ENCODE data around the gene NEMF. TPM values are rescaled to one million over a fixed set of nuclear protein-coding genes. Genes with fewer than 3 reads are reported as not detected.
A peak's percentile ranks its signal among the peaks of the same experiment; 100 is the strongest.
"Not testable (repeated sequence)": the region's sequence is repeated elsewhere in the genome, so short reads cannot be mapped to it uniquely, and the experiment has no call there.

NEMF gene
- polyA plus RNA-seq, 3 donors: 77.5 to 92.8 (median 79.2) TPM

DNA sequence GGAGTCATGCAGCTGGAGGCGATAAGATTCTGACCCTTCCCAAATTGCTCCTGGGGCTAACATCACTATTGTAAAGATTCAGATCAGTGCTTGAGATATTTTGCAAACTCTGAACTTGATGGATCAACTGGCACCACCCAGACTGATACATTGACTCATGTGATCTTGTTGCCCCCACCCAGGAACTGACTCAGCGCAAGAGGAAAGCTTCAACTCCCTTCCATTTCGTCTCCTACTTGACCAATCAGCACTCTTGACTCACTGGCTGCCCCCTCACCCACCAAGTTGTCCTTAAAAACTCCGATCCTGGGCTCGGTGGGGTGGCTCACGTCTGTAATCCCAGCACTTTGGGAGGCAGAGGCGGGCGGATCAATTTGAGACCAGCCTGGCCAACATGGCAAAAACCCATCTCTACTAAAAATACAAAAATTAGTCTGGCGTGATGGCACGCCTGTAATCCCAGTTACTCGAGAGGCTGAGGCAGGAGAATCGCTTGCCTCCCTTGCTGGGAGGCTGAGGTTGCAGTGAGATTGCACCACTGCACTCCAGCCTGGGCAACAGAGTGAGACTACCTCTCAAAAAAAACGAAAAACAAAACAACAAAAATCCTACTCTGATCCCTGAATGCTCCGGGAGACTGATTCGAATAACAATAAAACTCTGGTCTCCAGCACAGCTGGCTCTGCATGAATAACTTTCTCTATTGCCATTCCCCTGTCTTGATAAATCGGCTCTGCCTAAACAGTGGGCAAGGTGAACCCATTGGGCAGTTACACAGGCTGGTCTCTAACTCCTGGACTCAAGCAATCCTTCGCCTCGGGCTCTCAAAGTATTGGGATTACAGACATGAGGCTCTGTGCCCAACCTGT lies 30.5 kb upstream of the NEMF start:
- DNase-seq: no peak

DNA sequence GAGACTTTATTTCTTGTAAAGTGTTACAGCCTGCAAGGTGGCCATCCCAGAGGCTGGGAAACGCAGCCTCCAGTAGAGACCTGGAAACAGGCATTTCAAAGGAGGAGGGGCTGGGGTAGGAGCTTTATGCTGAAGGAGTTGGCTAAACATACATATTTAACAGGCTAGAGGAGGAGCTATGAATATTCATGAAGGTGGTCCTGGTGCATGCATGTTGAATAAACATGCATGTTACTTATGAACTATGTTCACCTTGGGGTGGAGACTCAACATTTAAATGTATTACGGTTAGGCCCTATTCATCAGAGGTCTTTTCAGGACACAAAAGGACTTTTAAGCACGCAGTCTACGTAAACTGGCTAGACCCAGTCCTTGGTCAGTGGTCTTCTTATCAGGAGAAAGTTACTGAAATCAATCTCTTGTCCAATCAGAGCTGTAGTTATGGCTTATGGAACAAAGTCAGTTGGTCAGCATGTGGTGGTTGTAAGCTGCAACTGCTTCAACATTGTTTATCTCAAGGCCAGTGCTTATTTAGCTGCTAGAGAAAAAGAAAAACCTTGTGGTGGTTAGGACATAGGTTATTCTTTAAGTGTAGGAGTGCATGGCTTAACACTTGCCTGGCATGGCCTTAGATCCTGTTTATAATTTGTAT lies 28.9 kb upstream of the NEMF start:
- no peak for DNase-seq

DNA sequence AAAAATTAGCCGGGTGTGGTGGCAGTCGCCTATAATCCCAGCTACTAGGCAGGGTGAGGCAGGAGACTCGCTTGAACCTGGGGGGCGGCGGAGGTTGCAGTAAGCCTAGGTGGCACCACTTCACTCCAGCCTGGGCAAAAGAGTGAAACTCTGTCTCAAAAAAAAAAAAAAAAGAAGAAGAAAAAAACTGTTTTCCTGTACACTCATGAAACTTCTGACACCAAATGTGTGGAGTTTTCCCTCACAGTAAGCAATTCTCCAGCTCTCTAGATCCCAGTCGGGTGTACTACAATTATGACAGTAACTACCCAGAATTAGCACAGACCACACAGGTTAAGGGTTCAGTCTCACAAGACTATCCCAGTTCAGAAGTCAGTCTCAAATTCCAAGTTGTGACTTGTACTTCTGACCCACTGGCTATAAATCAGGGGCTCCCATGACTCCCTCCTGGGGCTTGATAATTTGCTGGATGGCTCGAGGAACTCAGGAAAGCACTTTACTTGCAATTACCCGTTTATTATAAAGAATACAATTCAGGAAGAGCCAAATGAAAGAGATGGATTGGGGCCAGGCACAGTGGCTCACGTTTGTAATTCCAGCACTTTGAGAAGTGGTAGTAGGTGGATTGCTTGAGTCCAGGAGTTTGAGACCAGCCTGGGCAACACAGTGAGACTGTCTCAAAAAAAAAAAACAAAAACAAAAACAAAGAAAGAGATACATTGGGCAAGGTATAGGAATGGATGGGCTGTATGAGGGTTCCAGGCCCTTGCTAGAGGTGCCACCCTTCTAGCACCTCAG lies 27.9 kb upstream of the NEMF start:
- DNase-seq: peak; percentile 54

- no peak for DNase-seq
Measured at GRCh38 chr14:49879646-49880204, 27.1 kb upstream of the NEMF start.

DNA sequence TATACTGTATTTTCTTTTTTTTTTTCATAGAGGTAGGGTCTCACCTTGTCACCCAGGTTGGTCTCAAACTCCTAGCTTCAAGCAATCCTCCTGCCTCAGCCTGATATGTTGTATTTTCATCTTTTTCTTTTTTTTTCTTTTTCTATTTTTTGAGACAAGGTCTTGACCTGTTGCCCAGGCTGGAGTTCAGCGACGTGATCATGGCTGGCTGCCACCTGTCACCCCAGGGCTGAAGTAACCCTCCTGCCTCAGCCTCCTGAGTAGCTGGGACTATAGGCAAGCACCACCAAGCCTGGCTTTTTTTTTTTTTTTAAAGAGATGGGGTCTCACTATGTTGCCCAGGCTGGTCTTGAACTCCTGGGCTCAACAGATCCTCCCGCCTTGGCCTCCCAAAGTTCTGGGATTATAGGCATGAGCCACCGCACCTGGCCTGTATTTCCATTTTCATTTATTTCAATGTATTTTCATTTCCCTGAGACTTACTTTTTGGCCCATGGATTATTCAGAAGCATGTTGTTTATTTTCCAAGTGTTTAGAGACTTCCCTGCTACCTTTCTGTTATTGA lies 24.1 kb upstream of the NEMF start:
- no peak for DNase-seq

DNA sequence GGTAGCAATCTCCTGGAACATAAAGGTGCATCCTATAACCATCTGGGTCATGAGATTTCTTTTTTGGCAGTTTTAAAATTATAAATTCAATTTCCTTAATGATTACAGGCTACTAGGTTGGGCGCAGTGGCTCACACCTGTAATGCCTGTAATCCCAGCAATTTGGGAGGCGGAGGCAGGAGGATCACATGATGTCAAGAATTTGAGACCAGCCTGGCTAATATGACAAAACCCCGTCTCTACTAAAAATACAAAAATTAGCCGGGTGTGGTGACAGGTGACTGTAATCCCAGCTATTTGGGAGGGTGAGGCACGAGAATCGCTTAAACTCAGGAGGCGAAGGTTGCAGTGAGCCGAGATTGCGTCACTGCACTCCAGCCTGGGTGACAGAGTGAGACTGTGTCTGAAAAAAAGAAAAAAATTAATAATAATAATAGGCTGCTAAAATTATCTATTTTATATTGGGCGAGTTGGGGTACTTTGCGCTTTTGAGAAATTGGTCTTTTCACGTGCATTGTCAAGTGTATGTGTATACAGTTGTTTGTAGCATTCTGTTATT lies 23.1 kb upstream of the NEMF start:
- DNase-seq: no peak

DNA sequence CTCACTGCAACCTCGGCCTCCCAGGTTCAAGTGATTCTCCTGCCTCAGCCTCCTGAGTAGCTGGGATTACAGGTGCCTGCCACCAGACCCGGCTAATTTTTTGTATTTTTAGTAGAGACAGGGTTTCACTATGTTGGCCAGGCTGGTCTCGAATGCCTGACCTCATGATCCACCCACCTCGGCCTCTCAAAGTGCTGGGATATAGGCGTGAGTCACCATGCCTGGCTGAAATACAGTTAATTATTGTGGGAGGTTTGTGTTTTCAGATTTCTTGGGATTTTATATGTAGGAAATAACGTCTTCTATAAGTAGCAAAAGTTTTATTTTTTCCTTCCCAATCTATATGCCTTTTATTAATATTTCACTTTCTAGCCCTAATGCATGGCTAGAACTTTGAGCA lies 21.0 kb upstream of the NEMF start:
- DNase-seq: not testable (repeated sequence)

GRCh38 chr14:49870908-49871307 lies 18.3 kb upstream of the NEMF start:
- no peak for DNase-seq

GRCh38 chr14:49868720-49869114 lies 16.1 kb upstream of the NEMF start:
- no peak for DNase-seq

GRCh38 chr14:49867831-49868719 lies 15.5 kb upstream of the NEMF start:
- DNase-seq: peak; percentile 90

DNA sequence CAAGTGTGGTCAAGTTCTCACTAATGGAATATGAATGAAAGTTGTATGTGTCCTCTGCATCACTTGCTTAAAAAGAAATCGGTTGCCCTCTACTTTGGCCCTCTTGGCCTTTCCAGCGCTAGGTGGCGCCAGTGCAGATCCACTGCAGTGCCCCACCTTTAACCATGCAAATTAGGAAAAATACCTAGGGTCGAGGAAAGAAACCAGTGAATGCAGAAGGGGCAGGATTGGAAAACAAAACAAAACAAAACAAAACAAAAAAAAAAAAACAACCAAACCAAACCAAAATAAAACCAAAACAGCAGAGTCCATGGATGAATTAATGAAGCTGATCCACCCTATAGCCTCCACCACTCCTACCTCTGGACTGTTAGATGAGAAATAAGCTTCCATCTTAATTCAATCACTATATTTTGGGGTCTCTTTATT lies 12.9 kb upstream of the NEMF start:
- DNase-seq: no peak

GRCh38 chr14:49863487-49864281 lies 11.1 kb upstream of the NEMF start:
- no peak for DNase-seq

DNA sequence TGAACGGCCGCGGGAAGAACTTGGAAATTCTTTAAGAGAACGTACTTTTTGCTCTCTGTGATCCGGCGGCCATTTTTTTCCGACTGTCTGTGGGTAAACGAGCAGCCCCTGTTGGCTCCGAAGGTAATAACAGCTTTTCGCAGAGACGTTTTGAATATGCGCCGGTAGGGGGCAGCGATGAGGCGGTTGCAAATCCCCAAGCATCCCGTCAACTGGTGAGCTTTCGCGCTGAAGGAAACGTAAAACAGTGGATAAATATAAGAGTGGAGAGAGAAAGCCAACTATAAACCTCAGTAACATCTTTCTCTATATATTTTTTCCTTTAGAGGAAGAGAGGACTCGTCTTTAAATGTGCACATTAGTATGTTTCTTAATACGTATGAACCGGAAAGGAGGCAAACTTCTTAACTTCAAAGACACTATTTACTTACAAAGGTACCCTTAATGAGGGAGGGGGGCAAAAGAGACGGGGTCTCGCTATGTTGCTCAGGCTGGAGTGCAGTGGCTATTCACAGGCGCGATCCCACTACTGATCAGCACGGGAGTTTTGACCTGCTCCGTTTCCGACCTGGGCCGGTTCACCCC lies 9.6 kb upstream of the NEMF start:
- peak; percentile 89 for DNase-seq

DNA sequence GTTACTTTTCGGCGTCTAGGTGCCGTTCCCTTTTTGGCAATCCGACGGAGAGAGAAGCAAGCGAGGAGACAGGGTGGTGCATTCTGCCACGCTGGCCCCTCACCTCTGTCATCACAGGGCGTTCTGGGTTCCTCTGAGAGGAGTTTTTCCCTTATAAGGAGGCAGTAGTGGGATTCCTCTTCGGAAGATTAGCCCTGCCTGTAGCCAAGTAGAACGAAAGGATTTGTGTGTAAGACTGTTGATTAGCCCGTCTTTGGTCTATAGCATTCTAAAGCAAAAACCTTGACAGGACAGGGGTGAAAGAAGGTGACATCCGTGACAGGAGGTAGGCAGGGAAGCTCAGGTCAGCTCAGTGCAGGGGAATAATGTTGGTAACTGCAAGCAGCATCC lies 9.1 kb upstream of the NEMF start:
- DNase-seq: peak; percentile 69

GRCh38 chr14:49860988-49861698 lies 8.6 kb upstream of the NEMF start:
- DNase-seq: no peak

GRCh38 chr14:49858383-49858782 lies 5.8 kb upstream of the NEMF start:
- DNase-seq: no peak

DNA sequence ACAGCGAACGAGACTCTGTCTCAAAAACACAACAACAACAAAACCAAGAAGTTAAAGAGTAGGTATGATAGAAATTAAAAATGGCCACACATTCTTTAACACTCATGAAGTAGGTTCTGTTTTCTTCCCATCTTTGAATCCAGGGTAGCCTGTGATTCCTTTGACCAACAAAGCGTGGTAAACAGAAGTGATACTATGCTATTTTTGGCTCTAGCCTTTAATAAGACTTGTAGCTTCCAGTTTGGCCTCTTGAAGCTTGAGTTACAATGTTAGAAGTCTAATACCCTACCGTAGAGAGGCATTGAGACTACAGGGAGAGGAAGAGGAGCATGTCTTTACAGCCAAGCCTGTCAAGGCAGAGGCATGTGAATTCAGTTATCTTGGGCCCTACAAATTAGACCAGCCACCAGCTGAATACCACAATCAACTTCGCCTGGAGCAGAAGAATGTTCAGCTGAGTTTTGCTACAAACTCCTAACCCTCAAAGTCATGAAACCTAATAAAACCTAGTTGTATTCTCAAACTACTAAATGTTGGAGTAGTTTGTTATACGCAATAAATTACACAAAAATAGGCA lies 4.9 kb upstream of the NEMF start:
- DNase-seq: no peak

All from renal pelvis (tissue), 4 donors.